Fibroblast of skin of abdomen (primary cell): ENCODE results near the gene FILIP1L.

Source experiments
- DNase-seq: peaks from one replicate; pipeline ENCODE4 v3.0.0-alpha.2; 2013

Gene FILIP1L

GRCh38 chr3:99919694-99920093 lies 194.6 kb downstream of the FILIP1L start:
- no peak for DNase-seq

DNA sequence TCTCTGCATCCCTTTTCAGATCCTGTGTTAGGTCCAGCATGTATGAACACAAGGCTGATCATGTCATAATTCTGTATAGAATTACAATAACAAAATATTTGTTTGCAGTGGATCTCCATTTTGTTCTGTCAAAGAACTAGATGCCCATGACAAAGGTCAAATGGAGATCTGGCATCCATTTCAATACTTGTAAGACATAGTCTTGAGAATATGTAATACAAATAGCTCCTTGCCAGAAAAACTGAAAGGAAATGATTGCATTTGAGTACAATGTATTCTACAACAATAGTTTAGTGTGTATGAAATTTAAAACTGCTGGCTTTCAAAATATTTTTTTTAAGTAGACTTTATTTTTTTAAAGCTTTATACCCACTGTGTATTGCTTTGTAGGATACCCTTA lies 195.6 kb downstream of the FILIP1L start:
- no peak for DNase-seq

GRCh38 chr3:99915906-99916432 lies 198.3 kb downstream of the FILIP1L start:
- no peak for DNase-seq

GRCh38 chr3:99911433-99911832 lies 202.9 kb downstream of the FILIP1L start:
- DNase-seq, result no peak

- DNase-seq, result no peak
These were observed 203.5 kb downstream of the FILIP1L start for GRCh38 chr3:99910752-99911290.

DNA sequence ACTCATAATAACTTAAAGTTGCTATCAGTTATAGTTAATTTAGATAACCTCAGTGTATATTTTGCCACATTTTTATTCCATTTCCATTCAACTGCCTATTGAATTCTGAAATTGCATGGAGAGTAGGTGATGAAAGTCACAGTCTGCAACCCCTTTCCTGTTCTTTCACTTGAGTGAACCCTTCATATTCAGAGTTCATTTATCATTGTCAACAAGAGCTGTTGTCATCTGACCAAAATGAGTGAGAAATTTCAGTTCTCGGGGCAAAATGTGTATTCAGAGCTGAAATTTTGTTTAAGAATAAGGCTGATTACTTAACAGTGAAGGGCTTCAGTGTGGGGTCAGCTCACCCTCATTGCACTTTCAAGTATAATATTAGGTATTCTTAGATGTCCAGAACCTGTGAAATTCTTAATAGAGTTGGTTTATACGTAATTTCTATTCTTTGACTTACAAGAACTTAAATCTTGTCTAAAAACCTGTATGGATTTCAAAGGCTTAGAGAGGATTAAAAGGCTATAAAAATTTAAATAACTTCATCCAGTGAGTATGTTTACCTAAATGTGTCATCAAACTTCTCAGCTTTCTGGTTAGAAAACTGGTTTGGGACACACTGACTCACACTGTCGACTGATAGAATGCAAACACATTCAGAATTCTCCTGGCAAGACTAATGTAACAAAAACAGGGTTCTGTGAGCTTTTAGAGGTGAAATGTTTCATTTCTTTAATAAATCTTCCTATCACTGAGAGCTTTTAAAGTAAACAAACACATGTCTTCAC lies 204.4 kb downstream of the FILIP1L start:
- DNase-seq, result peak; percentile 80

DNA sequence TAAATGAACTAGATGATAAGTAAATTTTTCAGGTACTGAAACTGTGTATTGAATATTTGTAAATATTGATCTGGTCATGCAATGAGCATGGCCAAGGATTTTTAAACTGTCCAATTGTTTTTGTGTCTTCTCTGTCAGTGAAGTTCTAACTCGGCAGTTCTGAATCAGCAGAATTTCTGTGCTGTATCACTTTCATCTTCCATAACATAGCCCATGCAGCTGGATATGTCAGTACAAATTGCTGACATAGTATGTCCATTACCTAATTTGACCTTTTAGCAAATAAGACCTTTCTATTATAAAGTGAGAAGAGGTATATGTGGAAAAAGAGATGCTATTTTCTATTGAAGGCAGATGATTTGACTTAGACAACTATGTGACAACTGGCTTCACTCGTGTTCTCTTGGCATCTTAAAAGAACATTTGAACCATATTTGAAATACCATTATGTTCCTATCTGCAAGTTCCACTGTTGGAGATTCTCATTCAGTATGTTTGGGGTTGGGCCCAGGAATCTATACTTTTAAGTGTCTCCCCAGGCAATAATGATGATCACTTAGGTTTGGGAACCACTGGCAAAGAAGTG lies 206.2 kb downstream of the FILIP1L start:
- DNase-seq, result no peak

GRCh38 chr3:99903869-99904268 lies 210.4 kb downstream of the FILIP1L start:
- no peak for DNase-seq

- DNase-seq, result peak; percentile 52
These were observed 212.2 kb downstream of the FILIP1L start for GRCh38 chr3:99902091-99902490.

DNA sequence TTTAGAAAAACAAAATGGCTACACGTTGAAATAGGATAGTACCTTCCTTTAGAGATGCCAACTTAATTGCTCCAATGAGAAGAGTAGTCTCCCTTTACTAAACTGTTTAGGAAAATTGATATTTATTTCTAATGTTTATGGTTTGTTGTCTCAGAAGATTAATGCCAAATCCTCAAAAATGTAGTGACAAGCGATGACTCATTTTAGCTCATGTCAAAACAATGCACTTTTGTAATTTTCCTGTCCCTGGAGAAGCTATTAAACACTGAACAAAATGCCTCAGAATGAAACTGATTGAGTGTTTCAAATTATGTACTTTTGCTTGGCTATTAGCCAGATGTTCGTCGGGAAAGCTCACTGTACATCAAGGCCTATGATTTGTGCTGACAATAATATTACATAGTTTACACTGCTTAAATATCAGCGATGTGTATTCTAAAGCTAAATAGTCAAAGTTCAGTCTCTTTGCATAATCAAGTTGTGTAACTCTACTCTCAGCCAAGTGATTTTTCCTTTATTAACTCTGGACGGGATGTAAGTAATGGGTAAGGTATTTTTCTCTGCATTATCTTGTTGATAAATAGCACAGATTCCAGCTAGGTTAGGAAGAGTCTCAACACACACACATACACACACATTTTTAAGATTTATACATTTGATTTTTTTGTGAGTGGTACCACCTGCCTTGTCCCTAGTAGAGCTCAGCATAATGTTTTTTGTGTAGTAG lies 212.9 kb downstream of the FILIP1L start:
- DNase-seq, result peak; percentile 92

GRCh38 chr3:99900248-99900647 lies 214.1 kb downstream of the FILIP1L start:
- DNase-seq, result no peak

DNA sequence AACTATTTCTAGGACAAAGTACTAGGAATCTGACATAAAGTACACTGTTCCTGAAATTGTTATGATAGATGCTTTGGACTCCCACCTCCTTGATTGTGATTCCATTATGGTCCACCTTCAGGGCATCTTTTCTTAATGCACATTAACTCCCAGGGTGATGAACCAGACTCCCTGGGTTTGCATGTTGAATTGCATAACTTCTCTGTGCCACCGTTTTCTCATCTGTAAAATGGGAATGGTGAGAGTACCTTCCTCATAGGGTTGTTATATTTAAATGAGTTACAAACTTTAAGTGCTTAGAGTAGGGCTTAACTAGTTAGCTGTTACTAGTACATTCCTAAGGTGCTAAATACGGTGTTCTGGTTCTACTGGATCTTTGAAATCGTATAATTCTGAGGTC lies 214.7 kb downstream of the FILIP1L start:
- DNase-seq, result no peak

- DNase-seq, result no peak
These were observed 217.8 kb downstream of the FILIP1L start for GRCh38 chr3:99896482-99896881.

- peak; percentile 99 for DNase-seq
These were observed 218.4 kb downstream of the FILIP1L start for GRCh38 chr3:99895703-99896441.

DNA sequence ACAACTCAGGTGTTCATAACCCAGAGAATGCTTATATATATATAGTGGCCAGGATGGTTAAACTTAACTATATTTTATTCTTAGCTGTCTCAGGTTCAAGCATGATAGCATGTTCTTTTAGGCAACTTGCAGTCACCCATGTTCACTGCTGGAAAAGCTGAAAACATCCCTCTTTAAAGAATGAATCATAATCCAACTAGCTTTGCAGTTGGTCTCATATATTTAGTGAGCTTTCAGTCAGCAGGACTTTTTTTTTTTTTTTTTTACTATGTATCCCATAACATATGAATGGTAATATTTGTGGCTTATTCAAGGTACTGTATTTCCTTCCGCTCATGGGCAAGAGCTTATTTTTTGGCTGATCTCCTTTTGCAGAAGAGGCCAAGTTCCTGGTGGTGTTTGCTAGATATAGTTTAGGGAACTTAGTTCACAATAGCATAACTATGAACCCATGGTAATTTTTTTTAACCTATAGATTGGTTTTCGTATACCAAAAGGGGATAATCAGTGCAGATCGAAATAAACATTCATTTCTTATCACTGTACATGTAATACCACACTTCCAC lies 219.1 kb downstream of the FILIP1L start:
- peak; percentile 65 for DNase-seq

DNA sequence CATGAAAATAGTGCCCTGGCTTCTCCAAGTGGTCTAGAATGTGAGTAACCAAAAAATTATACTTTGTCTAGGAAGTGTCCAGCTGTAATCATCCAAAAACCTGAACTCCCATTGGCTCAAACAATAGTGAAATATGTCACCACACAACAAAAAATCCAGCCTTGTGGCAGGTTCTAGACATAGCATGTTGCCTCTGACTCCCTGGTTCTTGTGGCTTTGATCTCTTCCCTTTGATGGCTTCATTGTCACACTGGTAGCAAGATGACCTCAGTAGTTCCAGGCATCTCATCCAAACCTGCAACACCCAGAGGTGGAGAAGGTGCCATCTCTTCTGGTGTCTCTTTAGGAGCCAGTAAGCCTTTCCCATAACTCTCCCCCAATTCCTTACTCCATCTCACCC lies 222.0 kb downstream of the FILIP1L start:
- no peak for DNase-seq

GRCh38 chr3:99891610-99892285 lies 222.6 kb downstream of the FILIP1L start:
- no peak for DNase-seq

DNA sequence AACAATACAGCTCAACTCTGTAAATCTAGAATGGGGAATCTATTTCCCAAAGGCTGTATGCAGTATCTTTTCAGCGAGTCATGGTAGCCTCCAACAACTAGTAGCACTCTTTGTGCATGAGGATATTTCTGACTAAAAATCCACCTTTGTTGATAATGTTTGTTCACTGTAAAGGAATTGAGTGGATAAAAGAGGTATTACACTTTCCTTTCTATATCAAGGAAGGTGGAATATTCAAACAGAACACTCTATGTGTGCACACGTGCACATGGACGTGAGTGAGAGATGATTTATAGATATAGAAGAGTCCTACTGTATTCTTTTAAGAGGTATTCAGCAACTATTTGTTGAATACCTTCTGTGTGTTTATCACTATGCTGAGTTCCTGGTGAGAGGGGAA lies 228.4 kb downstream of the FILIP1L start:
- no peak for DNase-seq

DNA sequence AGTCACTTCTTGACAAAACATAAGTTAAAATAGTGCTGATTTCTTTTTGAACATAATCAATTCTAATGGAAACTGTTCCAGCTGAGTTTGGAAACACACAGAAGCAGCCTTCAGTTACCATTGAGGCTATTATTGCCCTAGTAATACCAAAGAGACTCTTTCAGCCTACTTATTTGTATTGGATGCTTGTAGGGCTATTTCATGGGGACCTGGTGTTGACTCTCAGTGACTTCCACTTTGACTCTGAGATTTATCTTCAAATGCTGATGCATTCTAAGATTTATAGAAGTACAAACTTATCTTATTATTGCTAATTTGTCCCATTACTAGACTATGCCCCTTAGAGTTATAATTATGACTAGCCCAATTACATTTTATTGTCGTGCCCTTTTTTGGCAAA lies 229.2 kb downstream of the FILIP1L start:
- no peak for DNase-seq

GRCh38 chr3:99884484-99884883 lies 229.8 kb downstream of the FILIP1L start:
- no peak for DNase-seq

- no peak for DNase-seq
These were observed 230.6 kb downstream of the FILIP1L start for GRCh38 chr3:99883693-99884092.

DNA sequence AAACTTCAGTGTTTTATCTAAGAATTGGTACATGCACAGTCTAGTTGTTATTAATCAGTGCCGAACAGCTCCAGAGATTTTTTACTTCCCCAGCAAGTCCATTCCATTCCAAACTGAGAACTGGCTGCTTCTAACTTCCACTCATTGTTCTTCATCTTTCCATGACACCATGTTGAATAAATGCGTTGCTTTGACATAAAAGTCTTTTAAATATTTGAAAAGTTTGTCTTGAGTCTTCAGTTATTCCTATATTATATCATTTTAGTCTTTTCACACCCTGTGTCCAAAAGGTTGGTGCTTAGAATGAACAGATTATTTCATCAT lies 231.2 kb downstream of the FILIP1L start:
- DNase-seq, result no peak
